ENCODE results near the gene SAXO1. TPM values are rescaled to one million over a fixed set of nuclear protein-coding genes. Genes with fewer than 3 reads are reported as not detected.
A peak's percentile ranks its signal among the peaks of the same experiment; 100 is the strongest.

The SAXO1 gene
- polyA plus RNA-seq, 3 donors = not detected

GRCh38 chr9:18976221-18976708 lies 56.7 kb downstream of the SAXO1 start:
- no peaks in the 10 kb centered on the region for H3K79me2 ChIP-seq (ENCODE audit: insufficient read depth, low read length)
- peaks cover 0 to 8% (median 0%) of the 10 kb centered on the region in 3 donors for H3K27me3 Mint-ChIP-seq (ENCODE audit: low read depth in 3 of 3)
- WGBS (ENCODE audit: insufficient coverage) = no CpG with 5 or more reads among the region's 4 CpGs
- H3K27ac Mint-ChIP-seq = no peak overlapping the region
- H3K4me3 ChIP-seq (replicated peaks in 1 of 3; ENCODE audit: low read depth in 2 of 3, low read length in 3 of 3) = no peak overlapping the region
- H4K20me1 ChIP-seq (ENCODE audit: insufficient read depth, low read length) = no peaks in the 10 kb centered on the region
- H2AFZ ChIP-seq (ENCODE audit: insufficient read depth, low read depth, low read length, poor library complexity, severe bottlenecking) = peak overlapping the region; percentile 65
- H3K36me3 Mint-ChIP-seq = no peaks in the 10 kb centered on the region
- no peaks in the 10 kb centered on the region for H3K36me3 ChIP-seq (replicated peaks in 1 of 2; ENCODE audit: control insufficient read depth in 1 of 2, insufficient read depth in 2 of 2, low read length in 2 of 2)
- no peaks in the 10 kb centered on the region for H3K4me1 ChIP-seq (ENCODE audit: control insufficient read depth in 1 of 2, insufficient read depth in 2 of 2, low read length in 2 of 2)
- no peak overlapping the region for H3K9ac ChIP-seq (ENCODE audit: insufficient read depth, low read length, poor library complexity, severe bottlenecking)
- no peak for TF ChIP-seq CTCF (IDR thresholded peaks at IDR 0.05)
- DNase-seq = no peak
- peaks cover 0 to 2% of the 10 kb centered on the region in 2 donors for H3K27me3 ChIP-seq (ENCODE audit: control insufficient read depth in 2 of 2, insufficient read depth in 2 of 2, low read length in 2 of 2)
- H3K27ac ChIP-seq (ENCODE audit: low read depth in 1 of 2, low read length in 2 of 2) = no peak overlapping the region
- H3K9me3 Mint-ChIP-seq = peaks cover 0 to 2% (median 0%) of the 10 kb centered on the region in 7 donors
- H3K4me1 Mint-ChIP-seq = peaks cover 4% of the 10 kb centered on the region
- H3K4me3 Mint-ChIP-seq = peak overlapping the region in 1 of 2 donors; percentile 77
- H3K4me2 ChIP-seq (replicated peaks; ENCODE audit: extremely low read depth, low read length, poor library complexity, severe bottlenecking) = peak overlapping the region; percentile 51
- intact Hi-C loops (cut with micrococcal nuclease) = no loop called here
- H3K9me3 ChIP-seq (replicated peaks in 1 of 2; ENCODE audit: control insufficient read depth in 1 of 2, insufficient read depth in 1 of 2, low read length in 2 of 2) = no peaks in the 10 kb centered on the region

GRCh38 chr9:18973348-18973747 lies 59.7 kb downstream of the SAXO1 start:
- TF ChIP-seq CTCF (IDR thresholded peaks at IDR 0.05) = no peak
- intact Hi-C loops (cut with micrococcal nuclease) = no loop called here
- 78% methylated on average over 1 of the region's 2 CpGs for WGBS (ENCODE audit: insufficient coverage)

More at GRCh38 chr9:18973348-18973747, 59.7 kb downstream of the SAXO1 start:
- H3K4me1 ChIP-seq (ENCODE audit: control insufficient read depth in 1 of 2, insufficient read depth in 2 of 2, low read length in 2 of 2) = no peaks in the 10 kb centered on the region
- no peak overlapping the region for H3K27ac ChIP-seq (ENCODE audit: low read depth in 1 of 2, low read length in 2 of 2)
- no peak overlapping the region for H2AFZ ChIP-seq (ENCODE audit: insufficient read depth, low read depth, low read length, poor library complexity, severe bottlenecking)
- no peaks in the 10 kb centered on the region for H3K79me2 ChIP-seq (ENCODE audit: insufficient read depth, low read length)
- H3K9me3 ChIP-seq (replicated peaks in 1 of 2; ENCODE audit: control insufficient read depth in 1 of 2, insufficient read depth in 1 of 2, low read length in 2 of 2) = no peaks in the 10 kb centered on the region
- Mint-ChIP-seq H3K4me1 (peaks cover 4% of the 10 kb centered on the region), H3K36me3 (no peaks in the 10 kb centered on the region), H3K27ac (no peak overlapping the region), H3K9me3 (peaks cover 0 to 8% (median 2%) of the 10 kb centered on the region in 7 donors), H3K4me3 (no peak overlapping the region), H3K27me3 (ENCODE audit: low read depth in 3 of 3) (peaks cover 0 to 6% (median 0%) of the 10 kb centered on the region in 3 donors)
- no peaks in the 10 kb centered on the region for H4K20me1 ChIP-seq (ENCODE audit: insufficient read depth, low read length)
- H3K4me3 ChIP-seq (replicated peaks in 1 of 3; ENCODE audit: low read depth in 2 of 3, low read length in 3 of 3) = no peak overlapping the region
- DNase-seq = no peak
- H3K9ac ChIP-seq (ENCODE audit: insufficient read depth, low read length, poor library complexity, severe bottlenecking) = no peak overlapping the region
- H3K4me2 ChIP-seq (replicated peaks; ENCODE audit: extremely low read depth, low read length, poor library complexity, severe bottlenecking) = no peak overlapping the region
- no peaks in the 10 kb centered on the region for H3K36me3 ChIP-seq (replicated peaks in 1 of 2; ENCODE audit: control insufficient read depth in 1 of 2, insufficient read depth in 2 of 2, low read length in 2 of 2)
- peaks cover 0 to 2% of the 10 kb centered on the region in 2 donors for H3K27me3 ChIP-seq (ENCODE audit: control insufficient read depth in 2 of 2, insufficient read depth in 2 of 2, low read length in 2 of 2)
